ENCODE results near the gene AQP5.

Gene AQP5

GRCh38 chr12:49973361-49973830 is 11.7 kb downstream of the AQP5 start:
- TF ChIP-seq ZFX (IDR thresholded peaks at IDR 0.05; ENCODE audit: borderline replicate concordance) (no peak), CTCF (IDR thresholded peaks at IDR 0.05) (no peak)

GRCh38 chr12:49974231-49974675 is 12.6 kb downstream of the AQP5 start:
- no peak overlapping the region for H3K27ac ChIP-seq
- TF ChIP-seq ZFX (IDR thresholded peaks at IDR 0.05; ENCODE audit: borderline replicate concordance) (no peak), CTCF (IDR thresholded peaks at IDR 0.05) (peak; percentile 88)

More at GRCh38 chr12:49973361-49973830, 11.7 kb downstream of the AQP5 start:
- H3K27ac ChIP-seq, result no peak overlapping the region

GRCh38 chr12:49974677-49975317 is 13.1 kb downstream of the AQP5 start:
- TF ChIP-seq CTCF (IDR thresholded peaks at IDR 0.05) (no peak), ZFX (IDR thresholded peaks at IDR 0.05; ENCODE audit: borderline replicate concordance) (no peak)
- H3K27ac ChIP-seq, result no peak overlapping the region

GRCh38 chr12:49975318-49975761 is 13.7 kb downstream of the AQP5 start:
- no peak overlapping the region for H3K27ac ChIP-seq
- TF ChIP-seq CTCF (IDR thresholded peaks at IDR 0.05) (no peak), ZFX (IDR thresholded peaks at IDR 0.05; ENCODE audit: borderline replicate concordance) (no peak)

- no peak overlapping the region for H3K27ac ChIP-seq
- TF ChIP-seq CTCF (IDR thresholded peaks at IDR 0.05) (no peak), ZFX (IDR thresholded peaks at IDR 0.05; ENCODE audit: borderline replicate concordance) (no peak)
These were observed 14.9 kb downstream of the AQP5 start for GRCh38 chr12:49976557-49976956.

- no peak overlapping the region for H3K27ac ChIP-seq
- TF ChIP-seq CTCF (IDR thresholded peaks at IDR 0.05) (no peak), ZFX (IDR thresholded peaks at IDR 0.05; ENCODE audit: borderline replicate concordance) (no peak)
These were observed 16.5 kb downstream of the AQP5 start for GRCh38 chr12:49978125-49978524.

- no peak for TF ChIP-seq CTCF (IDR thresholded peaks at IDR 0.05)
- TF ChIP-seq ZFX (IDR thresholded peaks at IDR 0.05; ENCODE audit: borderline replicate concordance), result no peak
- no peak overlapping the region for H3K27ac ChIP-seq
These were observed 17.4 kb downstream of the AQP5 start for GRCh38 chr12:49979016-49979586.
